ENCODE results near the gene LASP1NB.
"Not testable (repeated sequence)": the region's sequence is repeated elsewhere in the genome, so short reads cannot be mapped to it uniquely, and the experiment has no call there.

The LASP1NB gene

GRCh38 chr17:38921756-38922411, 3.5 kb upstream of the LASP1NB start:
- H3K36me3 Mint-ChIP-seq, result no peaks in the 10 kb centered on the region
- peaks cover 23% of the 10 kb centered on the region for H3K4me1 ChIP-seq (ENCODE audit: control insufficient read depth, insufficient read depth, low read length)
- H3K27me3 Mint-ChIP-seq (ENCODE audit: low read depth in 2 of 2), result no peaks in the 10 kb centered on the region
- peak overlapping the region; percentile 58 to 78 for H3K27ac Mint-ChIP-seq
- peak overlapping the region; percentile 0 for H3K4me3 Mint-ChIP-seq
- no peaks in the 10 kb centered on the region for H3K27me3 ChIP-seq (ENCODE audit: control insufficient read depth, insufficient read depth, low read length)
- H3K9me3 Mint-ChIP-seq, result no peaks in the 10 kb centered on the region
- peaks cover 42% of the 10 kb centered on the region for H3K36me3 ChIP-seq (ENCODE audit: control insufficient read depth, insufficient read depth, low read length)
- no peak for TF ChIP-seq CTCF (IDR thresholded peaks at IDR 0.05)
- DNase-seq (no peak), ATAC-seq (no peak)
- no peak overlapping the region for H3K27ac ChIP-seq (ENCODE audit: low read length)
- H3K4me1 Mint-ChIP-seq, result peaks cover 32 to 58% of the 10 kb centered on the region in 2 donors
- 89% methylated on average over 13 of the region's 13 CpGs for WGBS (ENCODE audit: insufficient coverage)
- H3K9me3 ChIP-seq (ENCODE audit: control insufficient read depth, insufficient read depth, low read length), result no peaks in the 10 kb centered on the region
- intact Hi-C loops (cut with micrococcal nuclease), result no loop called here
- H3K4me3 ChIP-seq (ENCODE audit: low read length), result no peak overlapping the region

GRCh38 chr17:38922538-38923297, 2.7 kb upstream of the LASP1NB start:
- Histone ChIP-seq H3K27me3 (ENCODE audit: control insufficient read depth, insufficient read depth, low read length) (no peaks in the 10 kb centered on the region), H3K9me3 (ENCODE audit: control insufficient read depth, insufficient read depth, low read length) (no peaks in the 10 kb centered on the region), H3K4me1 (ENCODE audit: control insufficient read depth, insufficient read depth, low read length) (peaks cover 23% of the 10 kb centered on the region), H3K4me3 (ENCODE audit: low read length) (no peak overlapping the region), H3K36me3 (ENCODE audit: control insufficient read depth, insufficient read depth, low read length) (peaks cover 34% of the 10 kb centered on the region), H3K27ac (ENCODE audit: low read length) (no peak overlapping the region)
- Mint-ChIP-seq H3K4me1 (peaks cover 29 to 56% of the 10 kb centered on the region in 2 donors), H3K36me3 (no peaks in the 10 kb centered on the region), H3K27ac (peak overlapping the region; percentile 58 to 78), H3K4me3 (no peak overlapping the region), H3K27me3 (ENCODE audit: low read depth in 2 of 2) (no peaks in the 10 kb centered on the region), H3K9me3 (no peaks in the 10 kb centered on the region)
- TF ChIP-seq CTCF (IDR thresholded peaks at IDR 0.05), result no peak
- 95% methylated on average over 6 of the region's 6 CpGs for WGBS (ENCODE audit: insufficient coverage)
- ATAC-seq (peak in 1 of 3 donors; percentile 14), DNase-seq (no peak)
- intact Hi-C loops (cut with micrococcal nuclease), result no loop called here

- intact Hi-C loops (cut with micrococcal nuclease), result no loop called here
- peak; percentile 42 to 64 (median 44) for ATAC-seq
- Mint-ChIP-seq H3K4me1 (peaks cover 24 to 35% of the 10 kb centered on the region in 2 donors), H3K9me3 (no peaks in the 10 kb centered on the region), H3K36me3 (no peaks in the 10 kb centered on the region), H3K27me3 (ENCODE audit: low read depth in 2 of 2) (no peaks in the 10 kb centered on the region), H3K27ac (peak overlapping the region; percentile 10 to 38), H3K4me3 (no peak overlapping the region)
- H3K4me1 ChIP-seq (ENCODE audit: control insufficient read depth, insufficient read depth, low read length), result peaks cover 23% of the 10 kb centered on the region
- no peak overlapping the region for H3K27ac ChIP-seq (ENCODE audit: low read length)
- H3K4me3 ChIP-seq (ENCODE audit: low read length), result no peak overlapping the region
- WGBS (ENCODE audit: insufficient coverage), result 50% methylated on average over 2 of the region's 2 CpGs
- peak in 1 of 2 donors; percentile 31 for DNase-seq
- TF ChIP-seq CTCF (IDR thresholded peaks at IDR 0.05), result no peak
- no peaks in the 10 kb centered on the region for H3K27me3 ChIP-seq (ENCODE audit: control insufficient read depth, insufficient read depth, low read length)
- no peaks in the 10 kb centered on the region for H3K9me3 ChIP-seq (ENCODE audit: control insufficient read depth, insufficient read depth, low read length)
- H3K36me3 ChIP-seq (ENCODE audit: control insufficient read depth, insufficient read depth, low read length), result no peaks in the 10 kb centered on the region
Measured at GRCh38 chr17:38926293-38927070, 1.1 kb downstream of the LASP1NB start.

GRCh38 chr17:38930782-38931181, 5.4 kb downstream of the LASP1NB start:
- H3K9me3 Mint-ChIP-seq; H3K27ac ChIP-seq (ENCODE audit: low read length); H3K27ac Mint-ChIP-seq; DNase-seq; H3K27me3 ChIP-seq (ENCODE audit: control insufficient read depth, insufficient read depth, low read length); intact Hi-C loops (cut with micrococcal nuclease); ATAC-seq; H3K36me3 ChIP-seq (ENCODE audit: control insufficient read depth, insufficient read depth, low read length); H3K4me1 ChIP-seq (ENCODE audit: control insufficient read depth, insufficient read depth, low read length); H3K9me3 ChIP-seq (ENCODE audit: control insufficient read depth, insufficient read depth, low read length); H3K4me3 Mint-ChIP-seq; H3K36me3 Mint-ChIP-seq; H3K4me3 ChIP-seq (ENCODE audit: low read length); H3K27me3 Mint-ChIP-seq (ENCODE audit: low read depth in 2 of 2): not testable (repeated sequence)
- H3K4me1 Mint-ChIP-seq, result peaks cover 14% of the 10 kb centered on the region in 2 donors
- 91% methylated on average over 16 of the region's 36 CpGs for WGBS (ENCODE audit: insufficient coverage)

GRCh38 chr17:38933962-38934361, 8.5 kb downstream of the LASP1NB start:
- H3K27me3 Mint-ChIP-seq (ENCODE audit: low read depth in 2 of 2); H3K4me3 ChIP-seq (ENCODE audit: low read length); H3K9me3 Mint-ChIP-seq; intact Hi-C loops (cut with micrococcal nuclease); H3K4me1 Mint-ChIP-seq; DNase-seq; H3K4me3 Mint-ChIP-seq; H3K36me3 Mint-ChIP-seq; H3K36me3 ChIP-seq (ENCODE audit: control insufficient read depth, insufficient read depth, low read length); H3K27me3 ChIP-seq (ENCODE audit: control insufficient read depth, insufficient read depth, low read length); ATAC-seq; H3K9me3 ChIP-seq (ENCODE audit: control insufficient read depth, insufficient read depth, low read length); H3K4me1 ChIP-seq (ENCODE audit: control insufficient read depth, insufficient read depth, low read length); H3K27ac Mint-ChIP-seq; H3K27ac ChIP-seq (ENCODE audit: low read length): not testable (repeated sequence)
- 92% methylated on average over 7 of the region's 9 CpGs for WGBS (ENCODE audit: insufficient coverage)

All from natural killer cell (primary cell).